Fibroblast of lung (primary cell): ENCODE data around the gene APOBEC4. TPM values are rescaled to one million over a fixed set of nuclear protein-coding genes. Genes with fewer than 3 reads are reported as not detected.

Source experiments
- DNase-seq, 2 donors: peaks; one replicate each; pipeline versions ENCODE4 v3.0.0 to v3.0.0-alpha.2; 2010; ENCODE audit warnings: low read depth in 2 of 2
- H2AFZ ChIP-seq: 2 replicates; pipeline ENCODE4 v1.5.1; 2012; ENCODE audit warnings: low read length, control low read depth, inconsistent platforms
- H3K27ac ChIP-seq: 2 replicates; pipeline ENCODE4 v1.5.1; 2011; ENCODE audit warnings: low read length, control low read depth; ENCODE audit not compliant: insufficient read depth
- H3K27me3 ChIP-seq: 2 replicates; pipeline ENCODE4 v1.5.1; 2011; ENCODE audit warnings: mild to moderate bottlenecking, low read length; ENCODE audit not compliant: control insufficient read depth, insufficient read depth
- H3K36me3 ChIP-seq: 2 replicates; pipeline ENCODE4 v1.5.1; 2011; ENCODE audit warnings: low read length; ENCODE audit not compliant: control insufficient read depth, insufficient read depth
- H3K4me1 ChIP-seq: 2 replicates; pipeline ENCODE4 v1.5.1; 2011; ENCODE audit warnings: low read length; ENCODE audit not compliant: control insufficient read depth, insufficient read depth; ENCODE audit errors: extremely low read depth
- H3K4me2 ChIP-seq: 2 replicates; pipeline ENCODE4 v1.5.1; 2011; ENCODE audit warnings: low read length, control low read depth; ENCODE audit not compliant: insufficient read depth; ENCODE audit errors: extremely low read depth
- H3K4me3 ChIP-seq, 4 experiments: fragments of 200-600 bp in 1 of 4; sonication (generic) in 1 of 4; replicated peaks in 1 of 4; 2 replicates each; pipeline ENCODE4 v1.5.1; 2011 to 2016; ENCODE audit warnings: low read length in 4 of 4, low read depth in 3 of 4, mild to moderate bottlenecking in 3 of 4, control low read depth in 2 of 4, inconsistent platforms in 1 of 4, mixed read lengths in 1 of 4; ENCODE audit not compliant: insufficient read depth in 1 of 4; ENCODE audit errors: control extremely low read depth in 1 of 4
- H3K79me2 ChIP-seq: 2 replicates; pipeline ENCODE4 v1.5.1; 2012; ENCODE audit warnings: mild to moderate bottlenecking, low read length, inconsistent platforms; ENCODE audit not compliant: control insufficient read depth, insufficient read depth
- H3K9ac ChIP-seq: 2 replicates; pipeline ENCODE4 v1.5.1; 2011; ENCODE audit warnings: mild to moderate bottlenecking, low read length, control low read depth; ENCODE audit not compliant: insufficient read depth
- H3K9me3 ChIP-seq: 2 replicates; pipeline ENCODE4 v1.5.1; 2012; ENCODE audit warnings: low read depth, low read length; ENCODE audit not compliant: control insufficient read depth, insufficient read depth
- H4K20me1 ChIP-seq: 2 replicates; pipeline ENCODE4 v1.5.1; 2011; ENCODE audit warnings: low read length; ENCODE audit not compliant: control insufficient read depth, insufficient read depth; ENCODE audit errors: extremely low read depth
- CTCF ChIP-seq, 2 donors: IDR thresholded peaks in 1 of 2; conservative IDR thresholded peaks in 1 of 2; 1 replicate in 1 of 2; 2 replicates in 1 of 2; pipeline ENCODE4 v1.5.1; 2011 to 2012; ENCODE audit warnings: low read length in 2 of 2, control low read depth in 1 of 2, inconsistent platforms in 1 of 2, low read depth in 1 of 2, mild to moderate bottlenecking in 1 of 2
- EZH2 ChIP-seq: IDR thresholded peaks from 2 replicates; pipeline ENCODE4 v1.5.1; 2012; ENCODE audit warnings: low read length, control low read depth, mild to moderate bottlenecking; ENCODE audit errors: missing control alignments
- polyA plus RNA-seq, 2 donors: library from polyadenylated mRNA; depleted of rRNA in 1 of 2; stranded (reverse) in 1 of 2; unstranded in 1 of 2; fragments of >200 nt; gene quantifications; 2 replicates each; pipeline ENCODE4 v1.2.1, GENCODE V29; 2011 to 2012; ENCODE audit warnings: missing spikeins in 1 of 2
- total RNA-seq: library from RNA; depleted of rRNA; stranded (reverse); fragments of >200 nt; gene quantifications from 2 replicates; pipeline ENCODE4 v1.2.1, GENCODE V29; 2014

Gene APOBEC4
- total and polyA plus RNA-seq, 2 donors (not counting 1 experiment from before 2014, with no cell fraction given): not detected

- H3K9me3 ChIP-seq: no peaks in the 10 kb centered on the region
- no peak overlapping the region for H3K4me2 ChIP-seq
- peak overlapping the region; percentile 76 to 94 (median 84) for H3K4me3 ChIP-seq
- peak overlapping the region; percentile 89 for H3K27ac ChIP-seq
- H3K27me3 ChIP-seq: no peaks in the 10 kb centered on the region
- no peaks in the 10 kb centered on the region for H4K20me1 ChIP-seq
- H2AFZ ChIP-seq: peak overlapping the region; percentile 64
- H3K4me1 ChIP-seq: no peaks in the 10 kb centered on the region
- peak in 1 of 2 donors; percentile 20 for DNase-seq
- H3K36me3 ChIP-seq: peaks cover 2% of the 10 kb centered on the region
- TF ChIP-seq EZH2 (no peak), CTCF (conservative IDR thresholded peaks at IDR 0.05 in 1 of 2, IDR thresholded peaks at IDR 0.05 in 1 of 2; ENCODE audit: low read depth in 1 of 2, low read length in 2 of 2) (no peak)
- H3K79me2 ChIP-seq: peaks cover 62% of the 10 kb centered on the region
- peak overlapping the region; percentile 85 for H3K9ac ChIP-seq
Observed at GRCh38 chr1:183635099-183635605, 18.0 kb downstream of the APOBEC4 start.

- peak overlapping the region; percentile 53 for H3K4me2 ChIP-seq
- peak overlapping the region; percentile 85 for H3K9ac ChIP-seq
- H3K4me1 ChIP-seq: no peaks in the 10 kb centered on the region
- no peaks in the 10 kb centered on the region for H3K9me3 ChIP-seq
- H2AFZ ChIP-seq: no peak overlapping the region
- peaks cover 66% of the 10 kb centered on the region for H3K79me2 ChIP-seq
- no peaks in the 10 kb centered on the region for H4K20me1 ChIP-seq
- H3K4me3 ChIP-seq: peak overlapping the region; percentile 76 to 94 (median 84)
- DNase-seq: no peak
- peak overlapping the region; percentile 89 for H3K27ac ChIP-seq
- no peak for TF ChIP-seq EZH2
- no peak for TF ChIP-seq CTCF (conservative IDR thresholded peaks at IDR 0.05 in 1 of 2, IDR thresholded peaks at IDR 0.05 in 1 of 2; ENCODE audit: low read depth in 1 of 2, low read length in 2 of 2)
- no peaks in the 10 kb centered on the region for H3K27me3 ChIP-seq
- peaks cover 2% of the 10 kb centered on the region for H3K36me3 ChIP-seq
Observed at GRCh38 chr1:183634429-183635065, 18.6 kb downstream of the APOBEC4 start.

- peak; percentile 53 to 66 for TF ChIP-seq CTCF (conservative IDR thresholded peaks at IDR 0.05 in 1 of 2, IDR thresholded peaks at IDR 0.05 in 1 of 2; ENCODE audit: low read depth in 1 of 2, low read length in 2 of 2)
- TF ChIP-seq EZH2: no peak
- peak; percentile 90 to 92 for DNase-seq
- H3K9me3 ChIP-seq: no peaks in the 10 kb centered on the region
- no peaks in the 10 kb centered on the region for H3K4me1 ChIP-seq
- peaks cover 4% of the 10 kb centered on the region for H3K36me3 ChIP-seq
- peak overlapping the region; percentile 53 for H3K4me2 ChIP-seq
- H2AFZ ChIP-seq: no peak overlapping the region
- H3K4me3 ChIP-seq: peak overlapping the region; percentile 76 to 94 (median 84)
- H3K27me3 ChIP-seq: no peaks in the 10 kb centered on the region
- H3K79me2 ChIP-seq: peaks cover 72% of the 10 kb centered on the region
- H3K9ac ChIP-seq: peak overlapping the region; percentile 85
- no peaks in the 10 kb centered on the region for H4K20me1 ChIP-seq
- H3K27ac ChIP-seq: peak overlapping the region; percentile 89
Observed at GRCh38 chr1:183633676-183634343, 19.3 kb downstream of the APOBEC4 start.
